K562 (cell line): ENCODE measurements around the gene MT2A. TPM values are rescaled to one million over a fixed set of nuclear protein-coding genes. Genes with fewer than 3 reads are reported as not detected.

ENCODE experiments used
- ATAC-seq: fragments of 200-7000 bp; cut with Tn5 transposase; 3 replicates; pipeline ENCODE4 v1.9.1; 2020; ENCODE audit warnings: moderate library complexity
- BruUV-seq: library from RNA; stranded (reverse); fragments of 400-500 nt; replicated peaks from 2 replicates; lab custom pipeline; 2021; lab: Mats Ljungman, UMichigan
- CTCF ChIA-PET: fragments of 300-600 bp; formaldehyde crosslinking; extraction: SDS; loops from one replicate; lab custom pipeline; 2021; ENCODE audit warnings: low intra/inter-chr PET ratio; lab: Yijun Ruan, JAX
- POLR2A ChIA-PET: fragments of 300-600, 350-650 bp; sonication (Branson Sonifier 250); formaldehyde crosslinking; extraction: SDS; loops from one replicate; lab custom pipeline; 2021; ENCODE audit warnings: antibody characterized with exemption, inconsistent platforms; lab: Yijun Ruan, JAX
- DNase-seq, 4 experiments: peaks; one replicate each; pipeline versions ENCODE4 v3.0.0 to v3.0.0-alpha.2; 2011 to 2018; ENCODE audit warnings: low spot score in 3 of 4, mixed read lengths in 3 of 4; ENCODE audit errors: extremely low read depth in 1 of 4
- FAIRE-seq: peaks from 2 replicates; lab custom pipeline; 2011; peaks lifted over from hg19 to GRCh38; lab: Jason Lieb, UNC
- H2AFZ ChIP-seq: 2 replicates; pipeline ENCODE4 v1.6.0; 2011; ENCODE audit warnings: low read depth, low read length, control low read depth, inconsistent platforms
- H3K27ac ChIP-seq: fragments of 200-600 bp; 3 replicates; pipeline ENCODE4 v1.8.0; 2011; ENCODE audit warnings: low read depth, mild to moderate bottlenecking, control low read depth, inconsistent platforms, low read length, moderate library complexity, mixed read lengths; ENCODE audit errors: extremely low read depth
- H3K27me3 ChIP-seq, 2 experiments: fragments of 300-600 bp in 1 of 2; 2 replicates in 1 of 2; 3 replicates in 1 of 2; pipeline versions ENCODE4 v1.6.0 to v1.8.0; 2011; ENCODE audit warnings: inconsistent platforms in 2 of 2, low read length in 2 of 2, mild to moderate bottlenecking in 1 of 2, mixed read lengths in 1 of 2, moderate library complexity in 1 of 2; ENCODE audit not compliant: control insufficient read depth in 2 of 2, insufficient read depth in 2 of 2
- H3K36me3 ChIP-seq: fragments of 300-600 bp; 3 replicates; pipeline ENCODE4 v1.8.0; 2011; ENCODE audit warnings: mild to moderate bottlenecking, low read length, inconsistent platforms; ENCODE audit not compliant: control insufficient read depth, insufficient read depth
- H3K4me1 ChIP-seq, 2 experiments: fragments of 200-600 bp in 1 of 2; replicated peaks in 1 of 2; 2 replicates in 1 of 2; 3 replicates in 1 of 2; pipeline versions ENCODE4 v1.5.1 to v1.8.0; 2011; ENCODE audit warnings: inconsistent platforms in 2 of 2, low read length in 2 of 2, mild to moderate bottlenecking in 1 of 2, mixed read lengths in 1 of 2, moderate library complexity in 1 of 2; ENCODE audit not compliant: control insufficient read depth in 2 of 2, insufficient read depth in 2 of 2
- H3K4me2 ChIP-seq: 2 replicates; pipeline ENCODE4 v1.6.1; 2011; ENCODE audit warnings: low read length, control low read depth, inconsistent platforms, mixed read lengths; ENCODE audit not compliant: insufficient read depth
- H3K4me3 ChIP-seq: fragments of 200-600 bp; sonication (generic), shearing (Covaris generic); 2 replicates; pipeline ENCODE4 v1.5.1; 2016; ENCODE audit warnings: control low read depth, inconsistent platforms
- H3K79me2 ChIP-seq: fragments of 200-600 bp; 3 replicates; pipeline ENCODE4 v1.8.0; 2011; ENCODE audit warnings: low read length, inconsistent platforms; ENCODE audit not compliant: control insufficient read depth, insufficient read depth
- H3K9ac ChIP-seq, 2 experiments: 2 replicates each; pipeline versions ENCODE4 v1.6.0 to v1.6.1; 2011; ENCODE audit warnings: low read depth in 2 of 2, low read length in 2 of 2, control low read depth in 1 of 2, inconsistent platforms in 1 of 2, mild to moderate bottlenecking in 1 of 2, mixed read lengths in 1 of 2; ENCODE audit not compliant: insufficient read depth in 1 of 2
- H3K9me1 ChIP-seq: one replicate; pipeline ENCODE4 v1.6.0; 2011; ENCODE audit warnings: inconsistent platforms, mild to moderate bottlenecking, low read length, moderate library complexity; ENCODE audit not compliant: control insufficient read depth, insufficient read depth
- H3K9me3 ChIP-seq: replicated peaks from 2 replicates; pipeline ENCODE4 v1.5.1; 2011; ENCODE audit warnings: low read depth, low read length, inconsistent platforms; ENCODE audit not compliant: control insufficient read depth, insufficient read depth
- H4K20me1 ChIP-seq: replicated peaks from 2 replicates; pipeline ENCODE4 v1.6.1; 2011; ENCODE audit warnings: low read length, inconsistent platforms, mixed read lengths; ENCODE audit not compliant: control insufficient read depth, insufficient read depth
- CTBP1 ChIP-seq: fragments of 450-650 bp; IDR thresholded peaks from 2 replicates; pipeline ENCODE4 v1.6.1; 2016; ENCODE audit warnings: borderline replicate concordance
- ETV1 ChIP-seq: fragments of 450-650 bp; conservative IDR thresholded peaks from 2 replicates; pipeline ENCODE4 v1.6.1; 2016; ENCODE audit warnings: missing genetic modification characterization, control low read depth, low read depth, missing compliant biosample characterization
- HDAC6 ChIP-seq: IDR thresholded peaks from 2 replicates; pipeline ENCODE4 v1.6.1; 2012; ENCODE audit warnings: low read depth, mild to moderate bottlenecking, control low read depth, inconsistent platforms, low read length, moderate library complexity
- L3MBTL2 ChIP-seq: fragments of 450-650 bp; IDR thresholded peaks from 2 replicates; pipeline ENCODE4 v1.6.1; 2016; ENCODE audit warnings: mild to moderate bottlenecking, moderate library complexity
- MLLT1 ChIP-seq, 2 experiments: fragments of 450-650 bp; IDR thresholded peaks; 2 replicates each; pipeline ENCODE4 v1.6.1; 2016
- TAF1 ChIP-seq: IDR thresholded peaks from 2 replicates; pipeline ENCODE4 v1.6.1; 2011; ENCODE audit warnings: mild to moderate bottlenecking, low read length, moderate library complexity; ENCODE audit not compliant: insufficient read depth, control insufficient read depth, severe bottlenecking; ENCODE audit errors: extremely low read depth
- ZNF408 ChIP-seq: fragments of 250-450 bp; sonication (Bioruptor Pico); IDR thresholded peaks from 2 replicates; pipeline ENCODE4 v1.4.0; 2020; ENCODE audit warnings: low read depth, mild to moderate bottlenecking, moderate library complexity
- WGBS: fragments of 100-300 bp; shearing (Covaris generic); methylation state at CpG from one replicate; pipeline ENCODE4 v1.1.6; 2016; ENCODE audit warnings: low coverage, mixed read lengths; ENCODE audit not compliant: insufficient coverage; ENCODE audit errors: missing lambda C conversion rate; 5-methylcytosine and 5-hydroxymethylcytosine counted together
- in situ Hi-C: fragments of 300-500 bp; cut with MboI; formaldehyde crosslinking; loops from 4 replicates; pipeline ENCODE4 v1.15.0; 2018; ENCODE audit warnings: inconsistent platforms, mixed read lengths
- intact Hi-C: fragments of 100-400 bp; cut with micrococcal nuclease; formaldehyde crosslinking; loops from 2 replicates; pipeline ENCODE4 v1.14.2; 2022
- polyA plus RNA-seq, 8 experiments: library from polyadenylated mRNA; depleted of rRNA in 4 of 8; stranded (reverse) in 5 of 8; unstranded in 3 of 8; fragments of >200 nt; fragmentation: Nextera tagmentation in 2 of 8; fragmentation: Illumina TruSeq in 1 of 8; extraction: Ambion mirVana in 2 of 8; extraction: Trizol in 1 of 8; gene quantifications; 2 replicates each; pipeline versions ENCODE4 v1.2.1 to v1.2.3, GENCODE V29; 2011 to 2014; ENCODE audit warnings: inconsistent platforms in 1 of 8, missing spikeins in 1 of 8
- total RNA-seq, 7 experiments: library from RNA; depleted of rRNA in 6 of 7; stranded (reverse); fragments of >200 nt in 6 of 7; fragmentation: Illumina TruSeq in 2 of 7; extraction: Trizol in 2 of 7; gene quantifications; 2 replicates each; pipeline versions ENCODE4 v1.2.1 to v1.2.3, GENCODE V29; 2011 to 2021; ENCODE audit warnings: low replicate concordance in 1 of 7

The MT2A gene
- total and polyA plus RNA-seq, 9 of the 15 experiments (the other 6 are each of a cell fraction or from before 2014, with no cell fraction given): 2.0 to 16.9 (median 8.5) TPM

GRCh38 chr16:56607109-56607618, 1.2 kb upstream of the MT2A start (continued):
- TF ChIP-seq CTBP1 (no peak), HDAC6 (no peak), ETV1 (peak; percentile 39; the same call in 1 of the 2 replicates), L3MBTL2 (no peak), MLLT1 (IDR thresholded peaks at IDR 0.05) (0 out of 4 replicates have a peak, but pooled peaks of 1 of the 2 experiments have one; percentile 35)

GRCh38 chr16:56607675-56608042, 725 bp upstream of the MT2A start:
- peak overlapping the region; percentile 78 for H3K4me2 ChIP-seq
- H3K27ac ChIP-seq: peak overlapping the region; percentile 86
- peak overlapping the region; percentile 47; the same call in 1 of the 2 replicates for H3K4me3 ChIP-seq
- no peaks in the 10 kb centered on the region for H3K79me2 ChIP-seq
- no peak for DNase-seq
- no peak for FAIRE-seq
- no peaks in the 10 kb centered on the region for H3K27me3 ChIP-seq
- peaks cover 27 to 29% of the 10 kb centered on the region in 2 experiments for H3K4me1 ChIP-seq
- peak overlapping the region in 1 of 2 experiments; percentile 69; a peak in 2 of 4 replicates for H3K9ac ChIP-seq
- peak overlapping the region; percentile 98 for H2AFZ ChIP-seq
- intact Hi-C loops: loop anchor here (1.0 kb wide), 1 partner anchor 95 kb away; no protein-coding TSS in a partner anchor
- in situ Hi-C loops: no loop called here
- TSS peak; percentile 88 for BruUV-seq
- ChIA-PET CTCF (no interaction called here), POLR2A (no interaction called here)
- H4K20me1 ChIP-seq: no peaks in the 10 kb centered on the region
- TF ChIP-seq TAF1 (no peak), ZNF408 (CRISPR knock-in tag) (no peak)
- H3K36me3 ChIP-seq: no peaks in the 10 kb centered on the region
- no peaks in the 10 kb centered on the region for H3K9me1 ChIP-seq
- WGBS: 94% methylated on average over 2 of the region's 2 CpGs
- ATAC-seq: no peak
- no peaks in the 10 kb centered on the region for H3K9me3 ChIP-seq
